Liver (tissue), 9 donors: ENCODE measurements around the gene MFRP. TPM values are rescaled to one million over a fixed set of nuclear protein-coding genes. Genes with fewer than 3 reads are reported as not detected.

Source experiments
- DNase-seq: peaks from one replicate; pipeline ENCODE4 v3.0.0-alpha.2; 2017; ENCODE audit warnings: low spot score
- H3K27ac ChIP-seq, 2 donors: one replicate each; pipeline ENCODE4 v1.7.0; 2013; ENCODE audit warnings: inconsistent platforms in 2 of 2, low read length in 2 of 2, control low read depth in 1 of 2, low read depth in 1 of 2, mild to moderate bottlenecking in 1 of 2
- H3K27me3 ChIP-seq, 4 donors: one replicate each; pipeline versions ENCODE4 v1.6.1 to v1.7.0; 2013; ENCODE audit warnings: low read length in 3 of 4, inconsistent platforms in 1 of 4, mild to moderate bottlenecking in 1 of 4, moderate library complexity in 1 of 4; ENCODE audit not compliant: control insufficient read depth in 4 of 4, insufficient read depth in 4 of 4
- H3K36me3 ChIP-seq, 4 donors: one replicate each; pipeline versions ENCODE4 v1.6.1 to v1.7.0; 2013; ENCODE audit warnings: low read length in 3 of 4, mild to moderate bottlenecking in 3 of 4, low read depth in 1 of 4, moderate library complexity in 1 of 4; ENCODE audit not compliant: control insufficient read depth in 4 of 4, insufficient read depth in 3 of 4
- H3K4me1 ChIP-seq, 4 donors: one replicate each; pipeline versions ENCODE4 v1.6.1 to v1.7.0; 2013; ENCODE audit warnings: low read length in 3 of 4, mild to moderate bottlenecking in 3 of 4, moderate library complexity in 1 of 4; ENCODE audit not compliant: control insufficient read depth in 4 of 4, insufficient read depth in 4 of 4
- H3K4me3 ChIP-seq, 3 donors: one replicate each; pipeline versions ENCODE4 v1.6.1 to v1.7.0; 2013; ENCODE audit warnings: low read length in 3 of 3, control low read depth in 1 of 3, low read depth in 1 of 3, mild to moderate bottlenecking in 1 of 3
- H3K9ac ChIP-seq, 2 donors: one replicate each; pipeline ENCODE4 v1.7.0; 2013; ENCODE audit warnings: low read length in 2 of 2, mild to moderate bottlenecking in 2 of 2, moderate library complexity in 2 of 2, control low read depth in 1 of 2, low read depth in 1 of 2
- H3K9me3 ChIP-seq, 4 donors: one replicate each; pipeline versions ENCODE4 v1.6.1 to v1.7.0; 2013; ENCODE audit warnings: low read length in 3 of 4; ENCODE audit not compliant: control insufficient read depth in 4 of 4
- EGR1 ChIP-seq, 2 donors: IDR thresholded peaks; 2 replicates each; pipeline ENCODE4 v1.6.1; 2016 to 2018; ENCODE audit warnings: antibody characterized with exemption in 2 of 2, low read depth in 2 of 2
- FOXA1 ChIP-seq: IDR thresholded peaks from 2 replicates; pipeline ENCODE4 v1.6.1; 2016; ENCODE audit warnings: antibody characterized with exemption
- FOXA2 ChIP-seq: IDR thresholded peaks from 2 replicates; pipeline ENCODE4 v1.6.1; 2016; ENCODE audit warnings: antibody characterized with exemption
- GABPA ChIP-seq, 2 donors: IDR thresholded peaks in 1 of 2; conservative IDR thresholded peaks in 1 of 2; 2 replicates each; pipeline ENCODE4 v1.6.1; 2016; ENCODE audit warnings: antibody characterized with exemption in 2 of 2, mild to moderate bottlenecking in 1 of 2, moderate library complexity in 1 of 2
- HNF4A ChIP-seq, 2 donors: conservative IDR thresholded peaks; 2 replicates each; pipeline ENCODE4 v1.6.1; 2016; ENCODE audit warnings: antibody characterized with exemption in 2 of 2, mild to moderate bottlenecking in 2 of 2
- HNF4G ChIP-seq: IDR thresholded peaks from 2 replicates; pipeline ENCODE4 v1.6.1; 2016; ENCODE audit warnings: antibody characterized with exemption
- JUND ChIP-seq, 2 donors: IDR thresholded peaks; 2 replicates each; pipeline ENCODE4 v1.6.1; 2016; ENCODE audit warnings: antibody characterized with exemption in 2 of 2
- NR2F2 ChIP-seq: IDR thresholded peaks from 2 replicates; pipeline ENCODE4 v1.6.1; 2016; ENCODE audit warnings: antibody characterized with exemption
- RXRA ChIP-seq, 2 donors: IDR thresholded peaks; 2 replicates each; pipeline ENCODE4 v1.6.1; 2017 to 2018; ENCODE audit warnings: antibody characterized with exemption in 2 of 2, mild to moderate bottlenecking in 1 of 2
- SP1 ChIP-seq: IDR thresholded peaks from 2 replicates; pipeline ENCODE4 v1.6.1; 2018; ENCODE audit warnings: antibody characterized with exemption, mild to moderate bottlenecking
- TAF1 ChIP-seq: conservative IDR thresholded peaks from 2 replicates; pipeline ENCODE4 v1.6.1; 2016; ENCODE audit warnings: antibody characterized with exemption, mild to moderate bottlenecking
- YY1 ChIP-seq: IDR thresholded peaks from 2 replicates; pipeline ENCODE4 v1.6.1; 2016; ENCODE audit warnings: antibody characterized with exemption, mild to moderate bottlenecking
- ZBTB33 ChIP-seq: IDR thresholded peaks from 2 replicates; pipeline ENCODE4 v1.6.1; 2016; ENCODE audit warnings: antibody characterized with exemption
- WGBS: extraction: QIAGEN DNeasy Blood & Tissue Kit; methylation state at CpG from one replicate; pipeline ENCODE4 v1.1.7; 2013; 5-methylcytosine and 5-hydroxymethylcytosine counted together
- polyA plus RNA-seq, 2 donors: library from polyadenylated mRNA; stranded (reverse) in 1 of 2; unstranded in 1 of 2; fragments of 200-250 nt in 1 of 2; fragments of >200 nt in 1 of 2; fragmentation: Nextera tagmentation in 1 of 2; extraction: Ambion mirVana in 1 of 2; gene quantifications; one replicate each; pipeline versions ENCODE4 v1.2.1 to v1.2.3, GENCODE V29; 2013 to 2015
- total RNA-seq, 2 donors: library from RNA; depleted of rRNA; stranded (reverse); fragments of >200 nt; gene quantifications; one replicate each; pipeline ENCODE4 v1.2.3, GENCODE V29; 2014
- TF ChIP-seq, protein P1 (sequence below): IDR thresholded peaks from 2 replicates; pipeline ENCODE4 v1.6.1; 2016; ENCODE audit warnings: antibody characterized with exemption
- TF ChIP-seq, protein P2 (sequence below): IDR thresholded peaks from 2 replicates; pipeline ENCODE4 v1.6.1; 2016; ENCODE audit warnings: antibody characterized with exemption
- TF ChIP-seq, protein P3 (sequence below): IDR thresholded peaks from 2 replicates; pipeline ENCODE4 v1.6.1; 2016; ENCODE audit warnings: antibody characterized with exemption, mild to moderate bottlenecking
- TF ChIP-seq, protein P4 (sequence below): fragments of 150-350 bp; IDR thresholded peaks from 2 replicates; pipeline ENCODE4 v1.5.1; 2017; ENCODE audit warnings: improper control_type of control experiment, low read depth, low read length; ENCODE audit not compliant: missing input control
- donor health status: healthy.
- donor health status: healthy.
- donor health status: healthy.
- donor health status: healthy.
- donor health status: healthy.

The MFRP gene
- total and polyA plus RNA-seq, 4 donors = not detected

DNA sequence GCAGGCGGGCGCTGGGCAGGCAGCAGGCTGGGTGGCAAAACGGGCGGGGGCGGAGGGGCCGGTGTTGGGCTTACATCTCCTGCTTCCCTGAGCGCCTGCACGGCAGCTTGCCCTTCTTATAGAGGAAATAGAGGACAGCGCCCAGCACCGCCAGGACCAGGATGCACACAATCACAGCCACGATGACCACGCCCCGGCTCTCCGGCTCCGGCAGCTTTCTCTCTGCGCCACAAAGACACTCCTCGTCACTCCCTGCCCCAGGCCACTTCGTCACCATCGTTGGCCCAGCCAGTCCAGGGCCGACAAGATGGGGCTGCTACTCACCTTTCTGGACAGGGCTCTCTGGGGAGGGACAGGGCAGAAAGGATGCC lies 35.8 kb downstream of the MFRP start:
- H3K27me3 ChIP-seq = no peaks in the 10 kb centered on the region
- H3K4me3 ChIP-seq = no peak overlapping the region
- H3K27ac ChIP-seq = no peak overlapping the region
- TF ChIP-seq GABPA (IDR thresholded peaks at IDR 0.05 in 1 of 2, conservative IDR thresholded peaks at IDR 0.05 in 1 of 2) (no peak), YY1 (no peak), EGR1 (IDR thresholded peaks at IDR 0.05; ENCODE audit: low read depth in 2 of 2) (no peak), ZBTB33 (no peak), FOXA2 (no peak), FOXA1 (no peak), HNF4A (conservative IDR thresholded peaks at IDR 0.05) (no peak), SP1 (no peak), RXRA (IDR thresholded peaks at IDR 0.05) (no peak), HNF4G (no peak), TAF1 (no peak), JUND (IDR thresholded peaks at IDR 0.05) (no peak), NR2F2 (no peak)
- TF ChIP-seq, protein P1, sequence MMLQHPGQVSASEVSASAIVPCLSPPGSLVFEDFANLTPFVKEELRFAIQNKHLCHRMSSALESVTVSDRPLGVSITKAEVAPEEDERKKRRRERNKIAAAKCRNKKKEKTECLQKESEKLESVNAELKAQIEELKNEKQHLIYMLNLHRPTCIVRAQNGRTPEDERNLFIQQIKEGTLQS = no peak
- TF ChIP-seq, protein P2, sequence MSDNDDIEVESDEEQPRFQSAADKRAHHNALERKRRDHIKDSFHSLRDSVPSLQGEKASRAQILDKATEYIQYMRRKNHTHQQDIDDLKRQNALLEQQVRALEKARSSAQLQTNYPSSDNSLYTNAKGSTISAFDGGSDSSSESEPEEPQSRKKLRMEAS = no peak
- TF ChIP-seq, protein P3, sequence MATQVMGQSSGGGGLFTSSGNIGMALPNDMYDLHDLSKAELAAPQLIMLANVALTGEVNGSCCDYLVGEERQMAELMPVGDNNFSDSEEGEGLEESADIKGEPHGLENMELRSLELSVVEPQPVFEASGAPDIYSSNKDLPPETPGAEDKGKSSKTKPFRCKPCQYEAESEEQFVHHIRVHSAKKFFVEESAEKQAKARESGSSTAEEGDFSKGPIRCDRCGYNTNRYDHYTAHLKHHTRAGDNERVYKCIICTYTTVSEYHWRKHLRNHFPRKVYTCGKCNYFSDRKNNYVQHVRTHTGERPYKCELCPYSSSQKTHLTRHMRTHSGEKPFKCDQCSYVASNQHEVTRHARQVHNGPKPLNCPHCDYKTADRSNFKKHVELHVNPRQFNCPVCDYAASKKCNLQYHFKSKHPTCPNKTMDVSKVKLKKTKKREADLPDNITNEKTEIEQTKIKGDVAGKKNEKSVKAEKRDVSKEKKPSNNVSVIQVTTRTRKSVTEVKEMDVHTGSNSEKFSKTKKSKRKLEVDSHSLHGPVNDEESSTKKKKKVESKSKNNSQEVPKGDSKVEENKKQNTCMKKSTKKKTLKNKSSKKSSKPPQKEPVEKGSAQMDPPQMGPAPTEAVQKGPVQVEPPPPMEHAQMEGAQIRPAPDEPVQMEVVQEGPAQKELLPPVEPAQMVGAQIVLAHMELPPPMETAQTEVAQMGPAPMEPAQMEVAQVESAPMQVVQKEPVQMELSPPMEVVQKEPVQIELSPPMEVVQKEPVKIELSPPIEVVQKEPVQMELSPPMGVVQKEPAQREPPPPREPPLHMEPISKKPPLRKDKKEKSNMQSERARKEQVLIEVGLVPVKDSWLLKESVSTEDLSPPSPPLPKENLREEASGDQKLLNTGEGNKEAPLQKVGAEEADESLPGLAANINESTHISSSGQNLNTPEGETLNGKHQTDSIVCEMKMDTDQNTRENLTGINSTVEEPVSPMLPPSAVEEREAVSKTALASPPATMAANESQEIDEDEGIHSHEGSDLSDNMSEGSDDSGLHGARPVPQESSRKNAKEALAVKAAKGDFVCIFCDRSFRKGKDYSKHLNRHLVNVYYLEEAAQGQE = no peak
- TF ChIP-seq, protein P4, sequence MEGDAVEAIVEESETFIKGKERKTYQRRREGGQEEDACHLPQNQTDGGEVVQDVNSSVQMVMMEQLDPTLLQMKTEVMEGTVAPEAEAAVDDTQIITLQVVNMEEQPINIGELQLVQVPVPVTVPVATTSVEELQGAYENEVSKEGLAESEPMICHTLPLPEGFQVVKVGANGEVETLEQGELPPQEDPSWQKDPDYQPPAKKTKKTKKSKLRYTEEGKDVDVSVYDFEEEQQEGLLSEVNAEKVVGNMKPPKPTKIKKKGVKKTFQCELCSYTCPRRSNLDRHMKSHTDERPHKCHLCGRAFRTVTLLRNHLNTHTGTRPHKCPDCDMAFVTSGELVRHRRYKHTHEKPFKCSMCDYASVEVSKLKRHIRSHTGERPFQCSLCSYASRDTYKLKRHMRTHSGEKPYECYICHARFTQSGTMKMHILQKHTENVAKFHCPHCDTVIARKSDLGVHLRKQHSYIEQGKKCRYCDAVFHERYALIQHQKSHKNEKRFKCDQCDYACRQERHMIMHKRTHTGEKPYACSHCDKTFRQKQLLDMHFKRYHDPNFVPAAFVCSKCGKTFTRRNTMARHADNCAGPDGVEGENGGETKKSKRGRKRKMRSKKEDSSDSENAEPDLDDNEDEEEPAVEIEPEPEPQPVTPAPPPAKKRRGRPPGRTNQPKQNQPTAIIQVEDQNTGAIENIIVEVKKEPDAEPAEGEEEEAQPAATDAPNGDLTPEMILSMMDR = no peak
- H3K36me3 ChIP-seq = peaks cover 0 to 3% (median 0%) of the 10 kb centered on the region in 4 donors
- 79% methylated on average over 20 of the region's 20 CpGs for WGBS
- no peak overlapping the region for H3K9ac ChIP-seq
- peaks cover 0 to 6% (median under 1%) of the 10 kb centered on the region in 4 donors for H3K4me1 ChIP-seq
- DNase-seq = no peak
- H3K9me3 ChIP-seq = no peaks in the 10 kb centered on the region
